ENCODE measurements around the gene HSD17B14.

- no peak for TF ChIP-seq CTCF (CRISPR knock-in tag; IDR thresholded peaks at IDR 0.05)
- no peak for TF ChIP-seq SP4 (CRISPR knock-in tag; IDR thresholded peaks at IDR 0.05)
- no peak for TF ChIP-seq MAX (IDR thresholded peaks at IDR 0.05)
- TF ChIP-seq NCOR1 (IDR thresholded peaks at IDR 0.05; ENCODE audit: borderline replicate concordance, low read length) = no peak
- TF ChIP-seq ZNF773 (CRISPR knock-in tag; IDR thresholded peaks at IDR 0.05; ENCODE audit: borderline replicate concordance) = no peak
- no peak for TF ChIP-seq ZBTB20 (CRISPR knock-in tag; IDR thresholded peaks at IDR 0.05; ENCODE audit: borderline replicate concordance, low read depth)
- TF ChIP-seq, protein P1, sequence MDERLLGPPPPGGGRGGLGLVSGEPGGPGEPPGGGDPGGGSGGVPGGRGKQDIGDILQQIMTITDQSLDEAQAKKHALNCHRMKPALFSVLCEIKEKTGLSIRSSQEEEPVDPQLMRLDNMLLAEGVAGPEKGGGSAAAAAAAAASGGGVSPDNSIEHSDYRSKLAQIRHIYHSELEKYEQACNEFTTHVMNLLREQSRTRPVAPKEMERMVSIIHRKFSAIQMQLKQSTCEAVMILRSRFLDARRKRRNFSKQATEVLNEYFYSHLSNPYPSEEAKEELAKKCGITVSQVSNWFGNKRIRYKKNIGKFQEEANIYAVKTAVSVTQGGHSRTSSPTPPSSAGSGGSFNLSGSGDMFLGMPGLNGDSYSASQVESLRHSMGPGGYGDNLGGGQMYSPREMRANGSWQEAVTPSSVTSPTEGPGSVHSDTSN (CRISPR knock-in tag; IDR thresholded peaks at IDR 0.05) = no peak
- TF ChIP-seq ASH2L (IDR thresholded peaks at IDR 0.05; ENCODE audit: insufficient read length, low read depth, low read length) = no peak
- TF ChIP-seq, protein P2, sequence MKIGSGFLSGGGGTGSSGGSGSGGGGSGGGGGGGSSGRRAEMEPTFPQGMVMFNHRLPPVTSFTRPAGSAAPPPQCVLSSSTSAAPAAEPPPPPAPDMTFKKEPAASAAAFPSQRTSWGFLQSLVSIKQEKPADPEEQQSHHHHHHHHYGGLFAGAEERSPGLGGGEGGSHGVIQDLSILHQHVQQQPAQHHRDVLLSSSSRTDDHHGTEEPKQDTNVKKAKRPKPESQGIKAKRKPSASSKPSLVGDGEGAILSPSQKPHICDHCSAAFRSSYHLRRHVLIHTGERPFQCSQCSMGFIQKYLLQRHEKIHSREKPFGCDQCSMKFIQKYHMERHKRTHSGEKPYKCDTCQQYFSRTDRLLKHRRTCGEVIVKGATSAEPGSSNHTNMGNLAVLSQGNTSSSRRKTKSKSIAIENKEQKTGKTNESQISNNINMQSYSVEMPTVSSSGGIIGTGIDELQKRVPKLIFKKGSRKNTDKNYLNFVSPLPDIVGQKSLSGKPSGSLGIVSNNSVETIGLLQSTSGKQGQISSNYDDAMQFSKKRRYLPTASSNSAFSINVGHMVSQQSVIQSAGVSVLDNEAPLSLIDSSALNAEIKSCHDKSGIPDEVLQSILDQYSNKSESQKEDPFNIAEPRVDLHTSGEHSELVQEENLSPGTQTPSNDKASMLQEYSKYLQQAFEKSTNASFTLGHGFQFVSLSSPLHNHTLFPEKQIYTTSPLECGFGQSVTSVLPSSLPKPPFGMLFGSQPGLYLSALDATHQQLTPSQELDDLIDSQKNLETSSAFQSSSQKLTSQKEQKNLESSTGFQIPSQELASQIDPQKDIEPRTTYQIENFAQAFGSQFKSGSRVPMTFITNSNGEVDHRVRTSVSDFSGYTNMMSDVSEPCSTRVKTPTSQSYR (CRISPR knock-in tag; IDR thresholded peaks at IDR 0.05; ENCODE audit: borderline replicate concordance) = no peak
These were observed 2.3 kb downstream of the HSD17B14 start for GRCh38 chr19:48833977-48834376.

Measured in HepG2 (cell line).